IMR-90 (cell line): ENCODE data around the gene SLC51A. TPM values are rescaled to one million over a fixed set of nuclear protein-coding genes. Genes with fewer than 3 reads are reported as not detected.
"Not testable (repeated sequence)": the region's sequence is repeated elsewhere in the genome, so short reads cannot be mapped to it uniquely, and the experiment has no call there.

Experiments used
- ATAC-seq: fragments of 200-7000 bp; cut with Tn5 transposase; 2 replicates; pipeline ENCODE4 v1.9.1; 2020; ENCODE audit warnings: low read depth, mild to moderate bottlenecking, moderate library complexity
- BruUV-seq: library from RNA; stranded (reverse); fragments of 400-500 nt; replicated peaks from 2 replicates; lab custom pipeline; 2021; lab: Mats Ljungman, UMichigan
- CTCF ChIA-PET: fragments of 300-600 bp; formaldehyde crosslinking; extraction: SDS; loops from one replicate; lab custom pipeline; 2021; ENCODE audit warnings: antibody characterized with exemption; lab: Yijun Ruan, JAX
- POLR2A ChIA-PET: fragments of 300-600 bp; sonication (Branson Sonifier 250); formaldehyde crosslinking; loops from one replicate; lab custom pipeline; 2022; ENCODE audit warnings: antibody characterized with exemption; ENCODE audit not compliant: unreplicated experiment; lab: Charles Lee
- DNase-seq: peaks from one replicate; pipeline ENCODE4 v3.0.0; 2013
- H2AFZ ChIP-seq: replicated peaks from 2 replicates; pipeline ENCODE3; 2013; ENCODE audit warnings: low read length, mild to moderate bottlenecking; ENCODE audit not compliant: poor library complexity
- H2AK5ac ChIP-seq: 2 replicates; pipeline ENCODE4 v1.6.1; 2013; ENCODE audit warnings: low read depth, low read length, inconsistent platforms
- H2AK9ac ChIP-seq: replicated peaks from 2 replicates; pipeline ENCODE3; 2013; ENCODE audit warnings: mild to moderate bottlenecking, low read depth, low read length, moderate library complexity; ENCODE audit not compliant: poor library complexity
- H2BK120ac ChIP-seq: 2 replicates; pipeline ENCODE4 v1.6.1; 2013; ENCODE audit warnings: low read depth, low read length, inconsistent platforms
- H2BK15ac ChIP-seq: 3 replicates; pipeline ENCODE4 v1.6.1; 2013; ENCODE audit warnings: low read depth, low read length, inconsistent platforms
- H2BK20ac ChIP-seq: 2 replicates; pipeline ENCODE4 v1.6.1; 2013; ENCODE audit warnings: low read depth, mild to moderate bottlenecking, inconsistent platforms, low read length, moderate library complexity
- H2BK5ac ChIP-seq: 2 replicates; pipeline ENCODE4 v1.6.1; 2013; ENCODE audit warnings: mild to moderate bottlenecking, low read depth, low read length, inconsistent platforms; ENCODE audit not compliant: poor library complexity, severe bottlenecking
- H3K14ac ChIP-seq: replicated peaks from 2 replicates; pipeline ENCODE4 v1.6.1; 2013; ENCODE audit warnings: low read depth, low read length, inconsistent platforms
- H3K18ac ChIP-seq: 2 replicates; pipeline ENCODE4 v1.6.1; 2013; ENCODE audit warnings: low read depth, low read length, control low read depth
- H3K23ac ChIP-seq: 2 replicates; pipeline ENCODE4 v1.6.1; 2013; ENCODE audit warnings: low read depth, low read length, inconsistent platforms
- H3K27ac ChIP-seq: 2 replicates; pipeline ENCODE4 v1.5.1; 2013; ENCODE audit warnings: mild to moderate bottlenecking, control low read depth, low read length; ENCODE audit not compliant: insufficient read depth
- H3K27me3 ChIP-seq: 2 replicates; pipeline ENCODE4 v1.6.1; 2013; ENCODE audit warnings: low read length; ENCODE audit not compliant: control insufficient read depth, insufficient read depth
- H3K36me3 ChIP-seq: 2 replicates; pipeline ENCODE4 v1.6.1; 2013; ENCODE audit warnings: low read length, mixed read lengths; ENCODE audit not compliant: control insufficient read depth, insufficient read depth
- H3K4ac ChIP-seq: 2 replicates; pipeline ENCODE4 v1.6.1; 2013; ENCODE audit warnings: low read depth, low read length, inconsistent platforms
- H3K4me1 ChIP-seq: 2 replicates; pipeline ENCODE4 v1.6.1; 2013; ENCODE audit warnings: low read length, mixed read lengths; ENCODE audit not compliant: control insufficient read depth, insufficient read depth
- H3K4me2 ChIP-seq: 2 replicates; pipeline ENCODE4 v1.6.1; 2013; ENCODE audit warnings: low read depth, mild to moderate bottlenecking, control low read depth, low read length, moderate library complexity
- H3K4me3 ChIP-seq: 2 replicates; pipeline ENCODE4 v1.5.1; 2013; ENCODE audit warnings: low read depth, mild to moderate bottlenecking, control low read depth, low read length, moderate library complexity; ENCODE audit not compliant: insufficient read depth
- H3K56ac ChIP-seq: 2 replicates; pipeline ENCODE4 v1.6.1; 2013; ENCODE audit warnings: low read length, inconsistent platforms; ENCODE audit not compliant: insufficient read depth; ENCODE audit errors: extremely low read depth
- H3K79me1 ChIP-seq, 2 experiments: 2 replicates each; pipeline ENCODE4 v1.6.1; 2013; ENCODE audit warnings: low read length in 2 of 2, inconsistent platforms in 1 of 2, low read depth in 1 of 2
- H3K9ac ChIP-seq: 2 replicates; pipeline ENCODE4 v1.6.1; 2013; ENCODE audit warnings: low read depth, low read length, control low read depth
- H3K9me1 ChIP-seq: 2 replicates; pipeline ENCODE4 v1.6.1; 2013; ENCODE audit warnings: low read length, inconsistent platforms; ENCODE audit not compliant: insufficient read depth
- H3K9me3 ChIP-seq: 2 replicates; pipeline ENCODE4 v1.6.1; 2013; ENCODE audit warnings: low read length; ENCODE audit not compliant: control insufficient read depth, insufficient read depth
- H4K20me1 ChIP-seq: 2 replicates; pipeline ENCODE4 v1.6.1; 2013; ENCODE audit warnings: low read length, inconsistent platforms; ENCODE audit not compliant: insufficient read depth
- H4K5ac ChIP-seq: 2 replicates; pipeline ENCODE4 v1.6.1; 2013; ENCODE audit warnings: mild to moderate bottlenecking, low read depth, low read length, control low read depth
- H4K8ac ChIP-seq, 2 experiments: 2 replicates each; pipeline ENCODE4 v1.6.1; 2013; ENCODE audit warnings: low read depth in 2 of 2, low read length in 2 of 2, control low read depth in 1 of 2, inconsistent platforms in 1 of 2
- H4K91ac ChIP-seq: 2 replicates; pipeline ENCODE4 v1.6.1; 2013; ENCODE audit warnings: low read depth, low read length, inconsistent platforms; ENCODE audit not compliant: insufficient read depth
- WGBS, 2 experiments: methylation state at CpG; one replicate each; pipeline versions ENCODE4 v1.1.5 to v1.1.7; 2013; ENCODE audit warnings: missing lambda C conversion rate in 2 of 2; ENCODE audit not compliant: insufficient read length in 1 of 2; ENCODE audit errors: extremely low coverage in 2 of 2; 5-methylcytosine and 5-hydroxymethylcytosine counted together
- dilution Hi-C: fragments of 300-500 bp; cut with HindIII; formaldehyde crosslinking; loops from one replicate; pipeline ENCODE4 v1.14.3; 2018; ENCODE audit warnings: low sequenced_read_pairs; ENCODE audit not compliant: unreplicated experiment
- in situ Hi-C: fragments of 300-500 bp; cut with MboI; formaldehyde crosslinking; loops from 3 replicates; pipeline ENCODE4 v1.14.3; 2019; ENCODE audit warnings: low sequenced_read_pairs, inconsistent platforms, mixed read lengths
- intact Hi-C: fragments of 100-400 bp; cut with micrococcal nuclease; formaldehyde crosslinking; loops from 2 replicates; pipeline ENCODE4 v1.10.0; 2022
- polyA plus RNA-seq, 3 experiments: library from polyadenylated mRNA; depleted of rRNA; stranded (reverse); fragments of >200 nt; gene quantifications; 2 replicates each; pipeline ENCODE4 v1.2.3, GENCODE V29; 2012; ENCODE audit warnings: low replicate concordance in 1 of 3
- total RNA-seq: library from RNA; depleted of rRNA; stranded (reverse); fragments of >200 nt; gene quantifications from 2 replicates; pipeline ENCODE4 v1.2.3, GENCODE V29; 2012

Gene SLC51A
- total and polyA plus RNA-seq, 2 of the 4 experiments (the other 2 are of a cell fraction), result not detected

- H3K23ac ChIP-seq, H2AK9ac ChIP-seq, H3K9me1 ChIP-seq, dilution Hi-C loops, H4K91ac ChIP-seq, H3K27ac ChIP-seq, H3K9me3 ChIP-seq, H3K4me1 ChIP-seq, H3K79me1 ChIP-seq, H2AFZ ChIP-seq, H3K56ac ChIP-seq, H3K9ac ChIP-seq, H3K27me3 ChIP-seq, CTCF ChIA-PET, DNase-seq, intact Hi-C loops, H2BK120ac ChIP-seq, in situ Hi-C loops, H2BK20ac ChIP-seq, POLR2A ChIA-PET, H3K18ac ChIP-seq, H3K4me3 ChIP-seq, H3K4ac ChIP-seq, H2AK5ac ChIP-seq, ATAC-seq, H3K4me2 ChIP-seq, H4K8ac ChIP-seq, H2BK15ac ChIP-seq, BruUV-seq, H2BK5ac ChIP-seq, H4K20me1 ChIP-seq, H4K5ac ChIP-seq, H3K14ac ChIP-seq, H3K36me3 ChIP-seq: not testable (repeated sequence)
- 100% methylated on average over 1 of the region's 12 CpGs; no CpG with 5 or more reads in 1 of the 2 experiments for WGBS, 2 experiments
These were observed 46.0 kb upstream of the SLC51A start for GRCh38 chr3:196170296-196170695.
